Measurements from ENCODE around the gene HOXB13. TPM values are rescaled to one million over a fixed set of nuclear protein-coding genes. Genes with fewer than 3 reads are reported as not detected.

Gene HOXB13
- total and polyA plus RNA-seq, 2 of the 4 experiments (the other 2 are of a cell fraction), result not detected

DNA sequence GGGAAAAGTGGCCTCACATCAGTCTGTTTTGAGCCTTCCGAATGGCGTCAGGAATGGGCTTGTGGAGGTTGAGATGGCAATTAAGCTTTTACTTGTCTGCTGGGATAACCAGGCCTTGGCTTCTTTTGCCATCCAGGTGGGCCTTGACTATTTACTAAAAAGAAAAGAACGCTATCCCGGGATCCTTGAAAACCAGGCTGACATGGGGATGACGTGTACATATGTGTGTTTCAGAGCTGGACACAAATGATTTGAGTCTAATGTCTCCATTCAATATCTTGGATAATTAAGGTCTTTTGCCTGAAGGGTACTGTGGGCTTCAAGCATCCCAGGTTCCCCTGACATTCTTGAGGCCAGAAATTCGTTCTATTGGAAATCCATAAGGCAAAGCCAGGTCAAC lies 32.6 kb upstream of the HOXB13 start:
- H2BK15ac ChIP-seq (ENCODE audit: low read depth, low read length), result no peak overlapping the region
- H2AK5ac ChIP-seq (ENCODE audit: low read depth, low read length), result no peak overlapping the region
- intact Hi-C loops (cut with micrococcal nuclease) (no loop called here), in situ Hi-C loops (cut with MboI; ENCODE audit: low sequenced_read_pairs) (loop anchor here (25.0 kb wide), 1 partner anchor 374 kb away; no protein-coding TSS in a partner anchor), dilution Hi-C loops (cut with HindIII; ENCODE audit: low sequenced_read_pairs, unreplicated experiment) (no loop called here)
- WGBS, 2 experiments (ENCODE audit: extremely low coverage in 2 of 2, insufficient read length in 1 of 2), result 100% methylated on average over 1 of the region's 6 CpGs; no CpG with 5 or more reads in 1 of the 2 experiments
- TF ChIP-seq, protein P1, sequence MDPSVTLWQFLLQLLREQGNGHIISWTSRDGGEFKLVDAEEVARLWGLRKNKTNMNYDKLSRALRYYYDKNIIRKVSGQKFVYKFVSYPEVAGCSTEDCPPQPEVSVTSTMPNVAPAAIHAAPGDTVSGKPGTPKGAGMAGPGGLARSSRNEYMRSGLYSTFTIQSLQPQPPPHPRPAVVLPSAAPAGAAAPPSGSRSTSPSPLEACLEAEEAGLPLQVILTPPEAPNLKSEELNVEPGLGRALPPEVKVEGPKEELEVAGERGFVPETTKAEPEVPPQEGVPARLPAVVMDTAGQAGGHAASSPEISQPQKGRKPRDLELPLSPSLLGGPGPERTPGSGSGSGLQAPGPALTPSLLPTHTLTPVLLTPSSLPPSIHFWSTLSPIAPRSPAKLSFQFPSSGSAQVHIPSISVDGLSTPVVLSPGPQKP (IDR thresholded peaks at IDR 0.05; ENCODE audit: borderline replicate concordance, low read depth, low read length), result no peak
- TF ChIP-seq MAZ (IDR thresholded peaks at IDR 0.05; ENCODE audit: borderline replicate concordance, low read depth, low read length) (no peak), SMC3 (IDR thresholded peaks at IDR 0.05; ENCODE audit: low read depth, low read length) (no peak), RFX5 (IDR thresholded peaks at IDR 0.05; ENCODE audit: low read depth, low read length) (no peak), BHLHE40 (IDR thresholded peaks at IDR 0.05; ENCODE audit: low read depth, low read length) (no peak), RCOR1 (IDR thresholded peaks at IDR 0.05; ENCODE audit: insufficient replicate concordance, low read length) (no peak), NFE2L2 (IDR thresholded peaks at IDR 0.05; ENCODE audit: low read depth, low read length) (no peak), RAD21 (IDR thresholded peaks at IDR 0.05; ENCODE audit: low read length) (no peak), POLR2A (IDR thresholded peaks at IDR 0.05; ENCODE audit: low read depth, low read length) (no peak), MAFK (IDR thresholded peaks at IDR 0.05; ENCODE audit: low read depth, low read length) (no peak), FOS (IDR thresholded peaks at IDR 0.05; ENCODE audit: low read depth, low read length) (no peak), CHD1 (IDR thresholded peaks at IDR 0.05; ENCODE audit: low read depth, low read length) (no peak), USF2 (IDR thresholded peaks at IDR 0.05; ENCODE audit: low read depth, low read length) (no peak)
- TF ChIP-seq, protein P2, sequence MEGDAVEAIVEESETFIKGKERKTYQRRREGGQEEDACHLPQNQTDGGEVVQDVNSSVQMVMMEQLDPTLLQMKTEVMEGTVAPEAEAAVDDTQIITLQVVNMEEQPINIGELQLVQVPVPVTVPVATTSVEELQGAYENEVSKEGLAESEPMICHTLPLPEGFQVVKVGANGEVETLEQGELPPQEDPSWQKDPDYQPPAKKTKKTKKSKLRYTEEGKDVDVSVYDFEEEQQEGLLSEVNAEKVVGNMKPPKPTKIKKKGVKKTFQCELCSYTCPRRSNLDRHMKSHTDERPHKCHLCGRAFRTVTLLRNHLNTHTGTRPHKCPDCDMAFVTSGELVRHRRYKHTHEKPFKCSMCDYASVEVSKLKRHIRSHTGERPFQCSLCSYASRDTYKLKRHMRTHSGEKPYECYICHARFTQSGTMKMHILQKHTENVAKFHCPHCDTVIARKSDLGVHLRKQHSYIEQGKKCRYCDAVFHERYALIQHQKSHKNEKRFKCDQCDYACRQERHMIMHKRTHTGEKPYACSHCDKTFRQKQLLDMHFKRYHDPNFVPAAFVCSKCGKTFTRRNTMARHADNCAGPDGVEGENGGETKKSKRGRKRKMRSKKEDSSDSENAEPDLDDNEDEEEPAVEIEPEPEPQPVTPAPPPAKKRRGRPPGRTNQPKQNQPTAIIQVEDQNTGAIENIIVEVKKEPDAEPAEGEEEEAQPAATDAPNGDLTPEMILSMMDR (conservative IDR thresholded peaks at IDR 0.05; ENCODE audit: low read depth, low read length), result no peak
- no peaks in the 10 kb centered on the region for H3K9me3 ChIP-seq (ENCODE audit: control insufficient read depth, insufficient read depth, low read length)
- H3K27ac ChIP-seq (ENCODE audit: insufficient read depth, low read length), result no peak overlapping the region
- H2AFZ ChIP-seq (replicated peaks; ENCODE audit: low read length, poor library complexity), result no peak overlapping the region
- H3K4ac ChIP-seq (ENCODE audit: low read depth, low read length), result no peak overlapping the region
- H4K8ac ChIP-seq (ENCODE audit: low read depth in 2 of 2, low read length in 2 of 2), result no peak overlapping the region
- H3K14ac ChIP-seq (replicated peaks; ENCODE audit: low read depth, low read length), result no peak overlapping the region
- H2BK20ac ChIP-seq (ENCODE audit: low read depth, low read length), result no peak overlapping the region
- no peaks in the 10 kb centered on the region for H4K20me1 ChIP-seq (ENCODE audit: insufficient read depth, low read length)
- no peak overlapping the region for H3K4me3 ChIP-seq (ENCODE audit: insufficient read depth, low read depth, low read length)
- H3K9me1 ChIP-seq (ENCODE audit: insufficient read depth, low read length), result no peaks in the 10 kb centered on the region
- no peaks in the 10 kb centered on the region for H3K79me1 ChIP-seq (ENCODE audit: low read depth in 1 of 2, low read length in 2 of 2)
- no peak overlapping the region for H2AK9ac ChIP-seq (replicated peaks; ENCODE audit: low read depth, low read length, poor library complexity)
- H2BK120ac ChIP-seq (ENCODE audit: low read depth, low read length), result no peak overlapping the region
- no peak overlapping the region for H4K91ac ChIP-seq (ENCODE audit: insufficient read depth, low read depth, low read length)
- no peaks in the 10 kb centered on the region for H3K4me1 ChIP-seq (ENCODE audit: control insufficient read depth, insufficient read depth, low read length)
- no peaks in the 10 kb centered on the region for H3K36me3 ChIP-seq (ENCODE audit: control insufficient read depth, insufficient read depth, low read length)
- BruUV-seq (replicated peaks), result no TSS peak
- POLR2A ChIA-PET (ENCODE audit: unreplicated experiment), result no interaction called here
- H3K56ac ChIP-seq (ENCODE audit: extremely low read depth, insufficient read depth, low read length), result no peak overlapping the region
- no peak overlapping the region for H3K18ac ChIP-seq (ENCODE audit: low read depth, low read length)
- H3K23ac ChIP-seq (ENCODE audit: low read depth, low read length), result no peak overlapping the region
- H3K4me2 ChIP-seq (ENCODE audit: low read depth, low read length), result no peak overlapping the region
- no peak overlapping the region for H3K9ac ChIP-seq (ENCODE audit: low read depth, low read length)
- peaks cover 81% of the 10 kb centered on the region for H3K27me3 ChIP-seq (ENCODE audit: control insufficient read depth, insufficient read depth, low read length)
- CTCF ChIA-PET, result no interaction called here
- no peak overlapping the region for H4K5ac ChIP-seq (ENCODE audit: low read depth, low read length)
- no peak overlapping the region for H2BK5ac ChIP-seq (ENCODE audit: low read depth, low read length, poor library complexity, severe bottlenecking)
- ATAC-seq (ENCODE audit: low read depth) (no peak), DNase-seq (no peak)
